GM19455 (cell line): ENCODE measurements around the gene HIGD1C.

ENCODE experiments used
- ATAC-seq: cut with Tn5 transposase; IDR thresholded peaks from one replicate; pipeline ENCODE4 v1.9.1; 2021; ENCODE audit not compliant: unreplicated experiment

HIGD1C gene

DNA sequence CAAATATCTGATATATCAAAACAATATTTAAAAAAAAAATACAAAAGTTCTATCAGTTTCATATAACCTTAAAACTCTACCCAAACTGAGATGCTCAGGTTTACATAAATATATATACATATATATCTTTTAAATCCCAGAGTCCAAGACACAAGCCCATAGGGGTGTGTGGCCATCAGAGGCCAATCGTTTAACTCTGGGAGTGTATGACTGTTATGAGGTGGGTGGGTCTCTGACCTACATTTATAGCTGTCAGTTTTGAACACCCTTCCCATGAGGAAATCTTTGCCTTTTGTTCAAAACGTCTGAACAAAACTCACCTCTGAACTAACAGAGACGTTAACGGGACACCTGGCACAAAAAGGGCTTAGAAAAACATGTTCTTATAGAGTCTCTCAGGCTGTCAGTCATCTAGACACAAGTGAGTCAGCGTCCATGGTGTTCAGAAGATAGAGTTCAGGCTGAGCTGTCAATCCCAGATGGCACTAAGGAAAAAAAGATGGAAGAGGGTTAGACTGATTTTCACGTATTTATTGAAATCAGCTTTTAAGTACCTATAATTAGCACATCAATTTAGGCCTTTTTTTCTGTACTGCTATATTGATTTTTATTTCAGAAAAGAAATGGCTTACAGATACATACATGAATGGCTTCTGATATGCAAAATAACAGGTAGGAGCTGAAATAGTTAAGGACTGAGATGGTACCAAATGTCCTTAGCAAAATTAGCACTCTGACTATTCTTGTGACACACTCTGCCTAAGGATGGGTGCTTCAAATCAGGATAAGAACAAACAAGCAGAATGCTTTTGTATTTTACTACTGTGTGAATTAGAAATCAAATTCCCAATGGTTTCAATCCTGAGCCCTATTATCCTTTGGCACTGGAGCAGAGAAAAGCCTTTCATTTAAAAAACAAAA is 29.2 kb downstream of the HIGD1C start:
- no peak for ATAC-seq

DNA sequence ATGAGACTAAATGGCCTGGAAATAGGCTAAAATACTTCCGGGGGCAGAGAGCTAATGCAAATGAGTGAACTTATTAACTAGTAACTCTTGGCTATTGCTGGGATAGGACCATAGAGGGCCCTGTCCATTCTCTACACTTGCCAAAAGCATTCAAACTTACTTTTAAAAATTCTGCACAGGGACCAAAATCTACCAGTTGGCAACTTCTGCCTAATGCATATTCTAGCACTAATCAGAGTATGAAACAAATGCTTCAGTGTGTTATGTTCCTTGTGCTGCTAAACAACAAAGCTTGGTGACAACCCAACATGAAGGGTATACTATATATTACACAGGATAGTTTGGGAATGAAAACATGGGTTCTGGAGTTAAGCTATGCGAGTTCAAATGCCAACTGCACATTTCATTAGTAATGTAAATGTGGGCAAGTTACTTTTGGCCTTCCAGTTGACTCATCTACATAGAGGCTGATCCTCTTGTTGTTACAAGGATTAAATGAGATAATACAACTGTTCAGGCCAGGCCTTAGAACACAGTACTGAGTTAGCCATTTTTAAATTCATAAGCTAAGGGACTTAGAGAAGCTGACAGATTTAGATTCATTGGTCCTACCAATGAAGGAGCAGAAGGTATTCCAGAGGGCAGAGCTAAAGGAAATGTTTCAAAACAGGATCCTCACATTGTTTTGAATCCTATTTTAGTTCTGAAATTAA is 32.4 kb downstream of the HIGD1C start:
- ATAC-seq, result no peak

DNA sequence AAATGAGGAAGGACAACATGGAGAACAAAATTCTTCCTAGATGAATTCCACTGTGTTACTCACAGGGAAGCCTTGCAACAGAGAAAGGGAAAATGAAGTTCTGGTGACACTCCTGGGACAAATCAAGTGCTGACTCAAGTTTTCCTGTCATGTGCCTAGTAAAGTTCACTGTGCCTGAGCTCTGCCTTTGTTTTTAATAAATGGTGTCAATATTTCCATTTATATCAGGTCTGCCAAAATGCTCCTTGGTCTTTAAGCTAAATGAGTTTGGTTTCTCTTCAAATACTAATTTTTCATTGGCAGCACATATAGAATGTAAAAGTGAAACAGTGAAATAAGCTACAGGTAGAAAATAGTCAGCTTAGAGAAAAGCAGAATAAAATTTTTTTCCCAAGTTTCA is 33.0 kb downstream of the HIGD1C start:
- ATAC-seq, result no peak

- ATAC-seq, result no peak
Measured at GRCh38 chr12:50986966-50987737, 34.8 kb downstream of the HIGD1C start.

DNA sequence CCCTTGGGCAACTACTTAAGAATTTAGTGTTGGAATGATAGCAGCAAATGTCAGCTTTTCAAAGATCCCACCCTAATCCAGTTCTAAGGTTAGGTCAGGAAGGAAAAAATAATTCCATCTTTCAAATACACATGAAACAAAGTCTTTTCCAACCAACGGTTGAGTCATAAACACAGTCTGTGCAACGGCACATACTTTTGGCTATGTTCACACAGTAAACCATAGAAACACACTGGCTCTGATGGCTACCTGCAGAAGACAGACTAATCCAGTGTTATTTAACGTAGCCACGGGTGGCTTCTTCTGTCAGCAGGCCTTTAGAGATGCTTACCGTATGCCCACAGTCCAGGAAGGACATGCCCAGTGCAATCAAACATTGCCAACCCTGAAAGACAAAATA is 35.7 kb downstream of the HIGD1C start:
- ATAC-seq, result no peak

DNA sequence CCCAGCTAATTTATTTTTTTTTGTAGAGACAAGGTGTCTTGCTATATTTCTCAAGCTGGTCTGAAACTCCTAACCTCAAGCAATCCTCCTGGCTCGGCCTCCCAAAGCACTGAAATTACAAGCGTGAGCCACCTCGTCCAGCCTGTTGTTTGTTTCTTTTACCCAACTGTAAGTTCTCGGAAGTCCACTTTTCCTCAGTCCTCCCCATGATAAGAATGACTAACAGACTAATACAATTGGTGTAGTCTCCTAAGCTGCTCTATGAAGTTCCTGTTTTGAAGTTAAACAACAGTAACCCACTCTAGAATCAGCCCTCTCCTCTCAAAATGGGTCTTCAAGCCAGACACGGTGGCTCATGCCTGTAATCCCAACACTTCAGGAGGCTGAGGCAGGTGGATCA is 36.5 kb downstream of the HIGD1C start:
- no peak for ATAC-seq

DNA sequence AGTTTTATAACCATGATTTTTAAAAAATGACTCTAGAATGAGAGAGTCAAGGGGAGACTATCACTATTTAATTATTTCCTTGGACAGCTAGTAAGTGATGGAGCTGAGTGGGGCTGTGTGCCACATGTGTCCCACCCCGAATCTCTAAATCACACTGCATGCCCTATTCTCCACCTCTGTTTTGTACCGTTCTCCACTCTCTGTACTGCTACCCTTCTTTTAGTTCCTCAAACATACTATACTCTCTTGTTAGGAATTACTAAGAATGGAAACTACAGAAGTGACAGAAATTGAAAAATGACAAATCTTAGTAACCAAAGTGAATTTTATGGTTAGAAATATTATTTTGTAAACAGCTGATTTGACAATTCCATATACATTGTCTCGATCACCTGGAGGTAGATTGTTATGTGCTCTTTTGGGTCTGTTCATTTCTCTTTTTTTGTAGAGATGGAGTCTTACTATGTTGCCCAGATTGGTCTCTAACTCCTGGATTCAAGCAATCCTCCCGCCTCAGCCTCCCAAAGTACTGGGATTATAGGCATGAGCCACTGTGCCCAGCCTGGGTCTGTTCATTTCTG is 37.9 kb downstream of the HIGD1C start:
- no peak for ATAC-seq

DNA sequence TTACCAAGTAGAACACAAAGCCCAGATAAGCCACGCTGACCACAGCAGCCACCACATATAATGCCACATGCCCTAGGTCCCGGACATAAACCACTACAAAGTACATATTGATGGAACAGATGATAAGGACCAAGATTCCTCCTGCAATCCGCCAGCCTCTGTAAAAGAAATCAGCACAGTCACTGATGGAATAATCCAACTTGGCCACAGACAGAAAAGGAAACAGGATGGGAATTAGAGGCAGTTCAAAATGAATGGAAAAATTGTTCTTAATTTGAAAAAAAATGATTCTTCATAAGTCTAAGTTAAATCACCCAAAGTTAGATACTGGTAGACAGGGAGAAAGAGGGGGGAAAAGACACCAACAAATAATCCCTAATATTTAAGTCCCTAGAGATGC is 38.4 kb downstream of the HIGD1C start:
- ATAC-seq, result no peak

DNA sequence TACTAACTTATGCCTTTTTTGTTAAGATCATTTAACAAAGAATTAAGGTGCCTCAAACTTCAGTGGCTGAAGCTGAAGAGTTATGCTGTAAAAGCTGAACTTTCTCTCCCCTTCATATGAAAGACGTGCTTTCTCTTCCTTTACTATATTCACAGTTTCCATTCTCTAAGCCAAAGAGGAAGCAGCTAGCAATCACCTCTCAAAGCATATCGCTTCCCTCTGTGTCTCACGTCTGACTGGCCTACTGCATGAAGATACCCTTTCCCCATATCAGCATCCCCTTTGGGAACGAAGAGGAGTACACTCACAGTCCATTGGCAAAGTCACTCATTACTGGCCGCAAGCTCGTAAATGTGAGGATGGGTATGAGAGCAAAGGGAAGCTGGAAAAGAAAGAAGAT is 38.9 kb downstream of the HIGD1C start:
- ATAC-seq, result no peak

- no peak for ATAC-seq
Measured at GRCh38 chr12:50992819-50993218, 40.5 kb downstream of the HIGD1C start.

- ATAC-seq, result no peak
Measured at GRCh38 chr12:50999093-50999492, 46.7 kb downstream of the HIGD1C start.

- no peak for ATAC-seq
Measured at GRCh38 chr12:51000245-51000644, 47.9 kb downstream of the HIGD1C start.

DNA sequence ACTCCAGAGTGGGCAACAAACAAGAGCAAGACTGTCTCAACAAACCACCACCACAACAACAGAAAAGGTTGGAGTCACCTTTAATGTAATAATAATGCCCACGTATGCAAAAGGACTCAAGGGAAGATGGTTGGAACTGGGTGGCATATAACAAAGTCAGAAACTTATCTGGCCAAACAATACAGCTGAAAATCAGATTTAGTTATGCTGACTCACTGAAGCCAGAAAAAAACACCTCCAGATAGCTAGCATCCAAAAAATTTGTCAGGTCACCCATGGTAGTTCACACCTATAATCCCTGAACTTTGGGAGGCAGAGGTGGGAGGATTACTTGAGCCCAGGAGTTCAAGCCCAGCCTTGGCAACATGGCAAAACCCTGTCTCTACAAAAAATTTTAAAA is 49.5 kb downstream of the HIGD1C start:
- ATAC-seq, result no peak

DNA sequence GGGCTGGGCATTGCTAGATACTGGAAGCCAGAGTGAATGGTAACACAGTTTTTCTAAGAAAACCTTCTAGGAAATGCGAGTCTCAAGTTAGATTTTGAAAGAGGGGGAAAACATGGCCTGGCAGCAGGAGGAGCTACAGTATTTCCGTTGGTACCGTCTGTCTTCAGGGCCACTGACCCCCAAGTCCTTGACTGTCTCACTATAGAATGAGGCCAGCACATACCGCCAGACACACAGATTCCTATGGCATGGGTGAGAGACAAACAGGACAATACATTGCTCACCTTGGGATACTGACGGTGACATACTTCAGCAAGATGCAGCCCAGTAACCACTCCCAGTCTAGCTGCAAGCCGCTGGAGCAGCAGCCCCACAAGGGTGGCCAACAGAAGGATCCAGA is 52.2 kb downstream of the HIGD1C start:
- ATAC-seq, result no peak

- ATAC-seq, result no peak
Measured at GRCh38 chr12:51005030-51005429, 52.7 kb downstream of the HIGD1C start.

DNA sequence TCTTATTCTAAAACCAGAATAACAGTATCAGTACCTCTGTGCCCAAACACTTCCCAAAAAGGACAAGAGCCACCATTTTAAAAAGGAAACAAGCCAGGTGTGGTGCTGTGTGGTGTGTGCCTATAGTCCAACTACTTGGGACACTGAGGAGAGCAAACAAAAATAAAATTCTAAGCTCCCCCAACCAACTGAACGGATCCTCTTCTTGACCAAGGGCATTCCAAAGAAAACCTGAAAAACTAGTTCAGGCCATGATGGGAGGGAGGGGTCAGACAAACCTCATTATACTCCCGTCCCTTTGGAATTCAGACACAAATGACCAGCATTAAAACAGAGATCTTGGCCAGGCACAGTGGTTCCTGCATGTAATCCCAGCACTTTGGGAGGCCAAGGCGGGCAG is 53.3 kb downstream of the HIGD1C start:
- ATAC-seq, result no peak

DNA sequence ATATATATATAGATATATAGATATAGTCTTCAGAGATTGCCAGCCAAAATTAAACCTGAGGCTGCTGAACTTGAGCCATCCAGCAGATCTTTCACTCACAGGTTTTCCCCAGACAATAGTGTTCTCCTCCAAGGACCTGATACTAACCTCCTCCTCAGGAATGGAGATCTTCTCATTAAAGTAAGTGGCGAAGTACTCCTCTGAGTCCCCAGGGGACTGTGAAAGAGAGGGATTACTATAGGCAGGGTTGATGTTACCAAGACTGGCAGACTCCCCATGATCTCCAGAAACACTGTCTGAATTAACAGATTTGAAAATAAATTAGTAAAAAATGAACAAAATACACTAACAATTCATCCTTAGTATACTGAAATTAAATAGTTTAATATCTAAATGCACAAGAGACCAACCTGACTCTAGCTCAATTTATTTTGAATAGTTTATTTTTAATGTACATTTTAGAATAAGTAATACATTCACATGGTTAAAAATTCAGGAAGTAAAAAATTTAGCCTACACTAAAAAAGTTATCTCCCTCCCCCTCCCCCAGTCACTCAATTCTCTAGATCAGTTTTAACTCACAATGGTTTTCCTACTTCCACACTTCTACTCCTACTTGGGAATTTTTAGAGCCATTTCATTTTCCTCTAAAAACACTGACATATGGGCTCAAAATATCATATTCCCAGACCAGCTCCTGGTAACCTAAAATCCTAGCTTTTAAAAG is 56.1 kb downstream of the HIGD1C start:
- ATAC-seq, result no peak

DNA sequence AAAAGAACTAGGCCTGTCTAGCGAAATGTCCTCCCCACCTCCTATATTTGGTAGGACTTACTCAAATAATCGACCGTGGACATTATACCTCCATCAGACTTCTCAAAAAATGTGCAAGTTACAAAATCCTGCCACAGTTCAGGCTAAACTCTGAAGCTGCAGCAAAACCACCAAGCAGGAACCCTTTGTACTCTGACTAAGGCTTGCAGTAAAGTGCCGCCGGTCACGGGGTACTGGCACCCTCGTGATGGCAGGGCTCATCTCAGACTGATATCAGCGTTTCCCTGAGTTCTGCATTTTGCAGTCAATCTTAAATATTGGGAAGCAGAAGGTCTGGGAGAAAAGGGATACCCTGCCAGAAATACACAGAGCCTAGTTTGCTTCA is 56.7 kb downstream of the HIGD1C start:
- ATAC-seq, result no peak

- ATAC-seq, result no peak
Measured at GRCh38 chr12:51011955-51012354, 59.6 kb downstream of the HIGD1C start.

- no peak for ATAC-seq
Measured at GRCh38 chr12:51012570-51013236, 60.4 kb downstream of the HIGD1C start.
